Activated T-helper 1 cell treated with anti-CD3 and anti-CD28 coated beads, Interleukin-12 subunit alpha, Interleukin-12 subunit beta, Interleukin-2, Interleukin-4 antibody, amounts not matched to agents 30 ng/mL and 10 ng/mL and 1 ng/mL, durations not matched to agents 14 hours and 24 hours and 36 hours (primary cell): ENCODE results near the gene AMPH. TPM values are rescaled to one million over a fixed set of nuclear protein-coding genes. Genes with fewer than 3 reads are reported as not detected.
"Not testable (repeated sequence)": the region's sequence is repeated elsewhere in the genome, so short reads cannot be mapped to it uniquely, and the experiment has no call there.

Experiments used
- DNase-seq: peaks from one replicate; pipeline ENCODE4 v3.0.0; 2021; ENCODE audit warnings: low spot score
- H3K27ac Mint-ChIP-seq: one replicate; pipeline ENCODE4 v1.8.0; 2021; ENCODE audit warnings: mild to moderate bottlenecking, mixed read lengths
- H3K27me3 Mint-ChIP-seq: one replicate; pipeline ENCODE4 v1.8.0; 2022; ENCODE audit warnings: mild to moderate bottlenecking, moderate library complexity, mixed read lengths; ENCODE audit not compliant: insufficient read depth
- H3K36me3 Mint-ChIP-seq: one replicate; pipeline ENCODE4 v1.8.0; 2021; ENCODE audit warnings: low read depth, mixed read lengths
- H3K4me1 Mint-ChIP-seq: one replicate; pipeline ENCODE4 v1.8.0; 2021; ENCODE audit warnings: low read depth, mixed read lengths
- H3K4me3 Mint-ChIP-seq: one replicate; pipeline ENCODE4 v1.8.0; 2021; ENCODE audit warnings: mild to moderate bottlenecking, moderate library complexity, mixed read lengths
- H3K9me3 Mint-ChIP-seq: one replicate; pipeline ENCODE4 v1.8.0; 2021; ENCODE audit warnings: mixed read lengths
- intact Hi-C: fragments of 100-400 bp; cut with micrococcal nuclease; formaldehyde crosslinking; loops from one replicate; pipeline ENCODE4 v1.15.1; 2024
- total RNA-seq: library from RNA; stranded (reverse); gene quantifications from 2 replicates; pipeline ENCODE4 v1.2.3, GENCODE V29; 2022

The AMPH gene
- total RNA-seq, 1 donor from 2014 or later = not detected

- not testable (repeated sequence) for H3K27me3 Mint-ChIP-seq, H3K36me3 Mint-ChIP-seq, H3K9me3 Mint-ChIP-seq
- Mint-ChIP-seq H3K4me1 (peaks cover 61% of the 10 kb centered on the region), H3K27ac (peak overlapping the region; percentile 94), H3K4me3 (peak overlapping the region; percentile 80)
- DNase-seq = peak; percentile 28
- intact Hi-C loops = loop anchor here (1.0 kb wide), 4 partner anchors 8 to 147 kb away; no protein-coding TSS in a partner anchor
Measured at GRCh38 chr7:38362611-38363237, 268.4 kb downstream of the AMPH start.

GRCh38 chr7:38360776-38361175 is 270.4 kb downstream of the AMPH start:
- H3K27me3 Mint-ChIP-seq = no peaks in the 10 kb centered on the region
- DNase-seq = no peak
- intact Hi-C loops = no loop called here
- H3K9me3 Mint-ChIP-seq = no peaks in the 10 kb centered on the region
- peak overlapping the region; percentile 90 for H3K4me3 Mint-ChIP-seq
- peaks cover 11% of the 10 kb centered on the region for H3K36me3 Mint-ChIP-seq
- H3K27ac Mint-ChIP-seq = no peak overlapping the region
- peaks cover 47% of the 10 kb centered on the region for H3K4me1 Mint-ChIP-seq

- DNase-seq = peak; percentile 51
- H3K4me1 Mint-ChIP-seq = peaks cover 35% of the 10 kb centered on the region
- intact Hi-C loops = not testable (repeated sequence)
Measured at GRCh38 chr7:38359071-38359601, 272.0 kb downstream of the AMPH start.

DNA sequence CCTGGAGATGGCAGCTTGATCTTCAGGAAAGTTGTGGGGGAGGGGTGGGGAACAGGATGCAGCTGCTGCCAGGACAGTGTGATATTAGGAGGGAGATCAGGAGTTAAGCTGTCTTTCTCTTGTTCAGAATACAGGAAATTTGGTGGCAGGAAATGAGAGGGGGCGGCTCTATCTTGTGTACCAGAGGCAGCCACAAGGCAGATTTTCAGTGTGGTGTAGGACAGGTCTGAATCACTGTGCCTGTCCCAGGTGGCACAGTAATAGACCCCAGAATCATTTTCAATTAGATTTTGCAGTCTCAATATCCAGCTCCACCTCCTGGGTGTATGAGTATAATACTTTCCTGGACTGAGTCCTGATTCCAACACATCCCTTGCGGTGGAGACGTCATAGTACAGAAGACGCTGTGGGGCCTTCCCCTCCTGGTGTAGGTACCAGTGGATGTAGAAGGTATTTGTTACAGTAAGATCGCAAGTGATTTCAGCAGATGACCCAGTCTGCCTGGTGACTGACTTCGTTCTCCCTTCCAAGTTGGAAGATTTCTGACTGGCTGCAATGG is 272.8 kb downstream of the AMPH start:
- intact Hi-C loops = loop anchor here (1.0 kb wide), 1 partner anchor 13 kb away; no protein-coding TSS in a partner anchor

More at GRCh38 chr7:38359071-38359601, 272.0 kb downstream of the AMPH start:
- H3K27ac Mint-ChIP-seq = peak overlapping the region; percentile 94
- H3K36me3 Mint-ChIP-seq = peaks cover 12% of the 10 kb centered on the region
- H3K27me3 Mint-ChIP-seq, H3K9me3 Mint-ChIP-seq: not testable (repeated sequence)
- H3K4me3 Mint-ChIP-seq = peak overlapping the region; percentile 90

DNA sequence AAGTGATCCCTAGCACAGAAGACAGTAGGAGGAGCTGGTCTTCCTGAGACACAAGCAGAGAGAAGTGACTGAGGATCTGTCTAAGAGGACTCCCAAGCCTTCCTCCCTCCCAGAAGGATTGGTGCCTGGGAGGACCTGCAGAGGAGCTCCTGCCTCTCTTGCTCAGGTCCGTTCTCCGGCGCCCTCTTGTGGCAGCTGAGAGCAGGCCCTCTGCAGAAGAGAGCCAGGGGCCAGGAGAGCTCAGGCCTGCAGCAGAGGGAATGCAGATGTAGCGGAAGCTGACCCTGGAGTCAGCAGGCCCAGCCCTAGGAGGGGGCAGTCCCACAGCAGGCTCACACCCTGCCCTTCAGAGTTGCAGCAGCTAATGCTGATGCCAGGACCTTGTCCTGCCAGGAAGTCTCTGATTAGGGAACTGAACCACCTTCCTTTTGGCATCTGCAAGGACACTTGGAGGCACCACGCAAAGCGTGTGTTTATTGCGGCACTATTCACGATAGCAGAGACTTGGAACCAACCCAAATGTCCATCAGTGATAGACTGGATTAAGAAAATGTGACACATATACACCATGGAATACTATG is 276.8 kb downstream of the AMPH start:
- H3K9me3 Mint-ChIP-seq, H3K27ac Mint-ChIP-seq, intact Hi-C loops, H3K27me3 Mint-ChIP-seq, H3K36me3 Mint-ChIP-seq: not testable (repeated sequence)
- H3K4me3 Mint-ChIP-seq = peak overlapping the region; percentile 66
- peak; percentile 28 for DNase-seq
- peaks cover 16% of the 10 kb centered on the region for H3K4me1 Mint-ChIP-seq

More for the DNA sequence above, 272.8 kb downstream of the AMPH start:
- Mint-ChIP-seq H3K27ac (peak overlapping the region; percentile 94), H3K4me1 (peaks cover 39% of the 10 kb centered on the region), H3K4me3 (peak overlapping the region; percentile 90), H3K36me3 (peaks cover 15% of the 10 kb centered on the region)
- not testable (repeated sequence) for H3K27me3 Mint-ChIP-seq, H3K9me3 Mint-ChIP-seq
- peak; percentile 22 for DNase-seq

DNA sequence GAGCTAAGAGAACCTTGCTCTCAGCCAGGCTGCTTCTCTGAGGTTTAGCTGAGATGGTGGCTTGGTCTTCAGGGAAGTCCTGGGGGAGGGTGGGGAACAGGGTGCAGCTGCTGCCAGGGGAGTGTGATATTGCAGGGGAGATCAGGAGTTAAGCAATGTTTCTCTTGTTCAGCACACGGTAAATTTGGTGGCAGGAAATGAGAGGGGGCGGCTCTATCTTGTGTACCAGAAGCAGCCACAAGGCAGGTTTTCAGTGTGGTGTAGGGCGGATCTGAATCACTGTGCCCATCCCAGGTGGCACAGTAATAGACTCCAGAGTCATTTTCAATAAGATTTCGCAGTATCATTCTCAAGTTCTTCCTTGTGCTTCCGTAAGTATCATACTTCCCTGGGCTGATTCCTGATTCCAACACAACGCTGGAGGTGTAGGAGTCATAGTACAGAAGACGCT is 277.7 kb downstream of the AMPH start:
- Mint-ChIP-seq H3K27ac (peak overlapping the region; percentile 80), H3K4me1 (peaks cover 13% of the 10 kb centered on the region), H3K4me3 (peak overlapping the region; percentile 66)
- H3K27me3 Mint-ChIP-seq, H3K36me3 Mint-ChIP-seq, intact Hi-C loops, H3K9me3 Mint-ChIP-seq, DNase-seq: not testable (repeated sequence)

GRCh38 chr7:38351601-38352000 is 279.6 kb downstream of the AMPH start:
- no peaks in the 10 kb centered on the region for H3K27me3 Mint-ChIP-seq

GRCh38 chr7:38350777-38351176 is 280.4 kb downstream of the AMPH start:
- H3K27ac Mint-ChIP-seq = peak overlapping the region; percentile 81
- H3K4me3 Mint-ChIP-seq = peak overlapping the region; percentile 89
- H3K27me3 Mint-ChIP-seq, H3K9me3 Mint-ChIP-seq, H3K36me3 Mint-ChIP-seq, DNase-seq, intact Hi-C loops: not testable (repeated sequence)
- peaks cover 20% of the 10 kb centered on the region for H3K4me1 Mint-ChIP-seq

More at GRCh38 chr7:38351601-38352000, 279.6 kb downstream of the AMPH start:
- H3K9me3 Mint-ChIP-seq = no peaks in the 10 kb centered on the region
- intact Hi-C loops = no loop called here
- H3K4me1 Mint-ChIP-seq = peaks cover 15% of the 10 kb centered on the region
- H3K36me3 Mint-ChIP-seq = peaks cover 6% of the 10 kb centered on the region
- no peak for DNase-seq
- H3K4me3 Mint-ChIP-seq = peak overlapping the region; percentile 89
- no peak overlapping the region for H3K27ac Mint-ChIP-seq

DNA sequence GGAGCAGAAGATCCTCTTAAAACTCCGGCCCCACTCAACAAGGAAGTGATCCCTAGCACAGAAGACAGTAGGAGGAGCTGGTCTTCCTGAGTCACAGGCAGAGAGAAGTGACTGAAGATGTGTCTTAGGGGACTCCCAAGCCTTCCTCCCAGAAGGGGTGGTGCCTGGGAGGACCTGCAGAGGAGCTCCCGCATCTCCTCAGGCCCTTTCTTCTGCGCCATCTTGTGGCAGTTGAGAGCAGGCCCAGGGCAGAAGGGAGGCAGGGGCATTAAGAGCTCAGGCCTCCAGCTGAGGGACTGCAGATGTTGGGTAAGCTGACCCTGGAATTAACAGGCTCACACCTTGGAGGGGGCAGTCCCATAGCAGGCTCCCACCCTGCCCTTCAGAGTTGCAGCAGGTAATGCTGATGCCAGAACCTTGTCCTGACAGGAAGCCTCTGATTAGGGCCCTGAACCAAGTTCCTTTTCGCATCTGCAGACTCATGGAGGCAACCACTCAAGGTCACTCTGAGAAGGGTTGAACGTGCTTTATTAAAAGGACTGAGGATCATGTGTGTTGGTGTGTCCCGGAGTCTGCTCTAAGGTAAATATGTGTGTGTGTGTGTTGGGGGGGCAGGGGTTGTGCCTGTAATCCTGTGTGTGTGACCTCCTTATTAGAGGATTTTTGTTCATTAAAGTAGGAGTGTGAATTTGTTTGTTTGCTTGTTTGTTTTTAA is 281.1 kb downstream of the AMPH start:
- H3K27me3 Mint-ChIP-seq, H3K9me3 Mint-ChIP-seq, H3K36me3 Mint-ChIP-seq, intact Hi-C loops: not testable (repeated sequence)
- H3K4me1 Mint-ChIP-seq = peaks cover 28% of the 10 kb centered on the region
- peak overlapping the region; percentile 89 for H3K27ac Mint-ChIP-seq
- H3K4me3 Mint-ChIP-seq = peak overlapping the region; percentile 89
- peak; percentile 25 for DNase-seq

DNA sequence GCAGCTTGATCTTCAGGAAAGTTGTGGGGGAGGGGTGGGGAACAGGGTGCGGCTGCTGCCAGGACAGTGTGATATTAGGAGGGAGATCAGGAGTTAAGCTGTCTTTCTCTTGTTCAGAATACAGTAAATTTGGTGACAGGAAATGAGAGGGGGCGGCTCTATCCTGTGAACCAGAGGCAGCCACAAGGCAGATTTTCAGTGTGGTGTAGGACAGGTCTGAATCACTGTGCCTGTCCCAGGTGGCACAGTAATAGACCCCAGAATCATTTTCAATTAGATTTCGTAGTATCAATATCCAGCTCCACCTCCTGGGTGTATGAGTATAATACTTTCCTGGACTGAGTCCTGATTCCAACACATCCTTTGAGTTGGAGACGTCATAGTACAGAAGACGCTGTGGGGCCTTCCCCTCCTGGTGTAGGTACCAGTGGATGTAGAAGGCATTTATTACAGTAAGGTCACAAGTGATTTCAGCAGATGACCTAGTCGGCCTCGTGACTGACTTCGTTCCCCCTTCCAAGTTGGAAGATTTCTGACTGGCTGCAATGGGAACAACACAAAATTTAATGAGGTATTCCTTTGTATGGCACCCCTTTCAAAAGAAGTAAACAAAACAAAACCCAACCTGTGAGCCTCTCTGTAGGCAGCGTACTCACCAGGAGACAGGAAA is 281.9 kb downstream of the AMPH start:
- H3K27me3 Mint-ChIP-seq, H3K36me3 Mint-ChIP-seq, intact Hi-C loops, DNase-seq, H3K9me3 Mint-ChIP-seq: not testable (repeated sequence)
- H3K27ac Mint-ChIP-seq = peak overlapping the region; percentile 89
- H3K4me3 Mint-ChIP-seq = peak overlapping the region; percentile 89
- peaks cover 35% of the 10 kb centered on the region for H3K4me1 Mint-ChIP-seq

DNA sequence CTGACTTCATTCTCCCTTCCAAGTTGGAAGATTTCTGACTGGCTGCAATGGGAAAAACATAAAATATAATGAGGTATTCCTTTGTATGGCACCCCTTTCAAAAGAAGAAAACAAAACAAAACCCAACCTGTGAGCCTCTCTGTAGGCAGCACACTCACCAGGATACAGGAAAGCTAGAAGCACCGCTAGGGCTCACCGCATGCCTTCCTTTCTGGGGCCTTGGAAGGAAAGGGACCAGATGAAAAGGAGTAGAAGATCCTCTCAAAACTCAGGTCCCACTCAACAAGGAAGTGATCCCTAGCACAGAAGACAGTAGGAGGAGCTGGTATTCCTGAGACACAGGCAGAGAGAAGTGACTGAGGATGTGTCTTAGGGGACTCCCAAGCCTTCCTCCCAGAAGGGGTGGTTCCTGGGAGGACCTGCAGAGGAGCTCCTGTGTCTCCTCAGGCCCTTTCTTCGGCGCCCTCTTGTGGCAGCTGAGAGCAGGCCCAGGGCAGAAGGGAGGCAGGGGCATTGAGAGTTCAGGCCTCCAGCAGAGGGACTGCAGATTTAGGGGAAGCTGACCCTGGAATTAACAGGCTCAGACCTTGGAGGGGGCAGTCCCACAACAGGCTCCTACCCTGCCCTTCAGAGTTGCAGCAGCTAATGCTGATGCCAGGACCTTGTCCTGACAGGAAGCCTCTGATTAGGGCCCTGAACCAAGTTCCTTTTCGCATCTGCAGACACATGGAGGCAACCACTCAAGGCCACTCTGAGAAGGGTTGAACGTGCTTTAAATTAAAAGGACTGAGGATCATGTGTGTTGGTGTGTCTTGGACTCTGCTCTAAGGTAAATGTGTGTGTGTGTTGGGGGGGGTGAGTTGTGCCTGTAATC is 285.6 kb downstream of the AMPH start:
- peak overlapping the region; percentile 86 for H3K27ac Mint-ChIP-seq
- not testable (repeated sequence) for H3K36me3 Mint-ChIP-seq, H3K9me3 Mint-ChIP-seq, H3K27me3 Mint-ChIP-seq
- peak; percentile 45 for DNase-seq
- H3K4me1 Mint-ChIP-seq = peaks cover 49% of the 10 kb centered on the region
- H3K4me3 Mint-ChIP-seq = peak overlapping the region; percentile 37
- intact Hi-C loops = loop anchor here (1.0 kb wide), 2 partner anchors 13 to 130 kb away; no protein-coding TSS in a partner anchor
